K562 (cell line): ENCODE data around the gene SYNGR1. TPM values are rescaled to one million over a fixed set of nuclear protein-coding genes. Genes with fewer than 3 reads are reported as not detected.

Source experiments
- ATAC-seq: fragments of 200-7000 bp; cut with Tn5 transposase; 3 replicates; pipeline ENCODE4 v1.9.1; 2020; ENCODE audit warnings: moderate library complexity
- BruUV-seq: library from RNA; stranded (reverse); fragments of 400-500 nt; replicated peaks from 2 replicates; lab custom pipeline; 2021; lab: Mats Ljungman, UMichigan
- CTCF ChIA-PET: fragments of 300-600 bp; formaldehyde crosslinking; extraction: SDS; loops from one replicate; lab custom pipeline; 2021; ENCODE audit warnings: low intra/inter-chr PET ratio; lab: Yijun Ruan, JAX
- POLR2A ChIA-PET: fragments of 300-600, 350-650 bp; sonication (Branson Sonifier 250); formaldehyde crosslinking; extraction: SDS; loops from one replicate; lab custom pipeline; 2021; ENCODE audit warnings: antibody characterized with exemption, inconsistent platforms; lab: Yijun Ruan, JAX
- DNase-seq, 4 experiments: peaks; one replicate each; pipeline versions ENCODE4 v3.0.0 to v3.0.0-alpha.2; 2011 to 2018; ENCODE audit warnings: low spot score in 3 of 4, mixed read lengths in 3 of 4; ENCODE audit errors: extremely low read depth in 1 of 4
- FAIRE-seq: peaks from 2 replicates; lab custom pipeline; 2011; peaks lifted over from hg19 to GRCh38; lab: Jason Lieb, UNC
- H2AFZ ChIP-seq: 2 replicates; pipeline ENCODE4 v1.6.0; 2011; ENCODE audit warnings: low read depth, low read length, control low read depth, inconsistent platforms
- H3K27ac ChIP-seq: fragments of 200-600 bp; 3 replicates; pipeline ENCODE4 v1.8.0; 2011; ENCODE audit warnings: low read depth, mild to moderate bottlenecking, control low read depth, inconsistent platforms, low read length, moderate library complexity, mixed read lengths; ENCODE audit errors: extremely low read depth
- H3K27me3 ChIP-seq, 2 experiments: fragments of 300-600 bp in 1 of 2; 2 replicates in 1 of 2; 3 replicates in 1 of 2; pipeline versions ENCODE4 v1.6.0 to v1.8.0; 2011; ENCODE audit warnings: inconsistent platforms in 2 of 2, low read length in 2 of 2, mild to moderate bottlenecking in 1 of 2, mixed read lengths in 1 of 2, moderate library complexity in 1 of 2; ENCODE audit not compliant: control insufficient read depth in 2 of 2, insufficient read depth in 2 of 2
- H3K36me3 ChIP-seq: fragments of 300-600 bp; 3 replicates; pipeline ENCODE4 v1.8.0; 2011; ENCODE audit warnings: mild to moderate bottlenecking, low read length, inconsistent platforms; ENCODE audit not compliant: control insufficient read depth, insufficient read depth
- H3K4me1 ChIP-seq, 2 experiments: fragments of 200-600 bp in 1 of 2; replicated peaks in 1 of 2; 2 replicates in 1 of 2; 3 replicates in 1 of 2; pipeline versions ENCODE4 v1.5.1 to v1.8.0; 2011; ENCODE audit warnings: inconsistent platforms in 2 of 2, low read length in 2 of 2, mild to moderate bottlenecking in 1 of 2, mixed read lengths in 1 of 2, moderate library complexity in 1 of 2; ENCODE audit not compliant: control insufficient read depth in 2 of 2, insufficient read depth in 2 of 2
- H3K4me2 ChIP-seq: 2 replicates; pipeline ENCODE4 v1.6.1; 2011; ENCODE audit warnings: low read length, control low read depth, inconsistent platforms, mixed read lengths; ENCODE audit not compliant: insufficient read depth
- H3K4me3 ChIP-seq: fragments of 200-600 bp; sonication (generic), shearing (Covaris generic); 2 replicates; pipeline ENCODE4 v1.5.1; 2016; ENCODE audit warnings: control low read depth, inconsistent platforms
- H3K79me2 ChIP-seq: fragments of 200-600 bp; 3 replicates; pipeline ENCODE4 v1.8.0; 2011; ENCODE audit warnings: low read length, inconsistent platforms; ENCODE audit not compliant: control insufficient read depth, insufficient read depth
- H3K9ac ChIP-seq, 2 experiments: 2 replicates each; pipeline versions ENCODE4 v1.6.0 to v1.6.1; 2011; ENCODE audit warnings: low read depth in 2 of 2, low read length in 2 of 2, control low read depth in 1 of 2, inconsistent platforms in 1 of 2, mild to moderate bottlenecking in 1 of 2, mixed read lengths in 1 of 2; ENCODE audit not compliant: insufficient read depth in 1 of 2
- H3K9me1 ChIP-seq: one replicate; pipeline ENCODE4 v1.6.0; 2011; ENCODE audit warnings: inconsistent platforms, mild to moderate bottlenecking, low read length, moderate library complexity; ENCODE audit not compliant: control insufficient read depth, insufficient read depth
- H3K9me3 ChIP-seq: replicated peaks from 2 replicates; pipeline ENCODE4 v1.5.1; 2011; ENCODE audit warnings: low read depth, low read length, inconsistent platforms; ENCODE audit not compliant: control insufficient read depth, insufficient read depth
- H4K20me1 ChIP-seq: replicated peaks from 2 replicates; pipeline ENCODE4 v1.6.1; 2011; ENCODE audit warnings: low read length, inconsistent platforms, mixed read lengths; ENCODE audit not compliant: control insufficient read depth, insufficient read depth
- ETV6 ChIP-seq, 3 experiments: fragments of 150-350 bp in 1 of 3; sonication (generic) in 1 of 3; formaldehyde crosslinking in 1 of 3; IDR thresholded peaks; 2 replicates each; pipeline versions ENCODE4 v1.6.1 to v1.8.0; 2014 to 2022; ENCODE audit warnings: borderline replicate concordance in 2 of 3, low read depth in 2 of 3, antibody characterized with exemption in 1 of 3, low read length in 1 of 3, mild to moderate bottlenecking in 1 of 3, missing genetic modification reagents in 1 of 3
- NFRKB ChIP-seq: fragments of 450-650 bp; IDR thresholded peaks from 2 replicates; pipeline ENCODE4 v1.6.1; 2016; ENCODE audit warnings: low read depth
- SMARCA5 ChIP-seq: fragments of 450-650 bp; IDR thresholded peaks from 2 replicates; pipeline ENCODE4 v1.6.1; 2016
- ZNF121 ChIP-seq: sonication (generic); formaldehyde crosslinking; conservative IDR thresholded peaks from 2 replicates; pipeline ENCODE4 v1.8.0; 2022; ENCODE audit warnings: missing genetic modification reagents
- ZNF764 ChIP-seq: fragments of 250-450 bp; sonication (Bioruptor Pico); IDR thresholded peaks from 2 replicates; pipeline ENCODE4 v1.4.0; 2020; ENCODE audit warnings: low read depth, mild to moderate bottlenecking, moderate library complexity
- WGBS: fragments of 100-300 bp; shearing (Covaris generic); methylation state at CpG from one replicate; pipeline ENCODE4 v1.1.6; 2016; ENCODE audit warnings: low coverage, mixed read lengths; ENCODE audit not compliant: insufficient coverage; ENCODE audit errors: missing lambda C conversion rate; 5-methylcytosine and 5-hydroxymethylcytosine counted together
- in situ Hi-C: fragments of 300-500 bp; cut with MboI; formaldehyde crosslinking; loops from 4 replicates; pipeline ENCODE4 v1.15.0; 2018; ENCODE audit warnings: inconsistent platforms, mixed read lengths
- intact Hi-C: fragments of 100-400 bp; cut with micrococcal nuclease; formaldehyde crosslinking; loops from 2 replicates; pipeline ENCODE4 v1.14.2; 2022
- polyA plus RNA-seq, 8 experiments: library from polyadenylated mRNA; depleted of rRNA in 4 of 8; stranded (reverse) in 5 of 8; unstranded in 3 of 8; fragments of >200 nt; fragmentation: Nextera tagmentation in 2 of 8; fragmentation: Illumina TruSeq in 1 of 8; extraction: Ambion mirVana in 2 of 8; extraction: Trizol in 1 of 8; gene quantifications; 2 replicates each; pipeline versions ENCODE4 v1.2.1 to v1.2.3, GENCODE V29; 2011 to 2014; ENCODE audit warnings: inconsistent platforms in 1 of 8, missing spikeins in 1 of 8
- total RNA-seq, 7 experiments: library from RNA; depleted of rRNA in 6 of 7; stranded (reverse); fragments of >200 nt in 6 of 7; fragmentation: Illumina TruSeq in 2 of 7; extraction: Trizol in 2 of 7; gene quantifications; 2 replicates each; pipeline versions ENCODE4 v1.2.1 to v1.2.3, GENCODE V29; 2011 to 2021; ENCODE audit warnings: low replicate concordance in 1 of 7
- TF ChIP-seq, protein P1 (sequence below), 2 experiments: fragments of 250-450 bp in 1 of 2; fragments of 450-650 bp in 1 of 2; sonication (Bioruptor Pico) in 1 of 2; IDR thresholded peaks; 2 replicates each; pipeline versions ENCODE4 v1.6.1 to v1.8.0; 2016 to 2021; ENCODE audit warnings: mild to moderate bottlenecking in 2 of 2, moderate library complexity in 2 of 2, missing compliant biosample characterization in 1 of 2, missing genetic modification characterization in 1 of 2

Gene SYNGR1
- total and polyA plus RNA-seq, 9 of the 15 experiments (the other 6 are each of a cell fraction or from before 2014, with no cell fraction given): 1.8 to 15.9 (median 5.5) TPM

DNA sequence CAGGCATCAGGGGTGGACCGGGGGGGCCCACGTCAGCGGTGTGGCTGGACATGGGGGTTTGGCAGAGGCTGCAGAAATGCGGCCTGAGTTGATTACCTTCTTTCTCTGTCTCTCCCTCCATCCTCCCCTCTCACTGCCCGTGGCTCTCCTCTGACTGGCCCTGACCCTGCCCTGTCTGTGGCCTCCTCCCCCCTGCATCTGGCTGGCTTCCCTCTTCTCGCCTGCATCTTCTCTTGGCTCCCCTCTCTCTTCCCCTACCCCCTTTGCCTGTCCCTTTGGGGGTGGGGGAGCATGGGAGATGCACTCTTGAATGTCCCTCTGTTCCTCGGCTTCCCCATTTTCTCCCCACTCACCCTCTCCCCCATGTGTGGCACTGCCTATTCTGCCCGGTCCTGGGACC, 25.9 kb downstream of the SYNGR1 start (continued):
- TF ChIP-seq ETV6 (IDR thresholded peaks at IDR 0.05; ENCODE audit: borderline replicate concordance in 1 of 2, low read depth in 2 of 2, low read length in 1 of 2): no peak
- TF ChIP-seq ETV6 (CRISPR knock-in tag; IDR thresholded peaks at IDR 0.05; ENCODE audit: borderline replicate concordance): no peak
- no peak for TF ChIP-seq NFRKB
- no peak for TF ChIP-seq SMARCA5
- TF ChIP-seq, protein P1, sequence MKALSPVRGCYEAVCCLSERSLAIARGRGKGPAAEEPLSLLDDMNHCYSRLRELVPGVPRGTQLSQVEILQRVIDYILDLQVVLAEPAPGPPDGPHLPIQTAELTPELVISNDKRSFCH (CRISPR knock-in tag; IDR thresholded peaks at IDR 0.05): no peak
- TF ChIP-seq, protein P1 (tag; IDR thresholded peaks at IDR 0.05): no peak

DNA sequence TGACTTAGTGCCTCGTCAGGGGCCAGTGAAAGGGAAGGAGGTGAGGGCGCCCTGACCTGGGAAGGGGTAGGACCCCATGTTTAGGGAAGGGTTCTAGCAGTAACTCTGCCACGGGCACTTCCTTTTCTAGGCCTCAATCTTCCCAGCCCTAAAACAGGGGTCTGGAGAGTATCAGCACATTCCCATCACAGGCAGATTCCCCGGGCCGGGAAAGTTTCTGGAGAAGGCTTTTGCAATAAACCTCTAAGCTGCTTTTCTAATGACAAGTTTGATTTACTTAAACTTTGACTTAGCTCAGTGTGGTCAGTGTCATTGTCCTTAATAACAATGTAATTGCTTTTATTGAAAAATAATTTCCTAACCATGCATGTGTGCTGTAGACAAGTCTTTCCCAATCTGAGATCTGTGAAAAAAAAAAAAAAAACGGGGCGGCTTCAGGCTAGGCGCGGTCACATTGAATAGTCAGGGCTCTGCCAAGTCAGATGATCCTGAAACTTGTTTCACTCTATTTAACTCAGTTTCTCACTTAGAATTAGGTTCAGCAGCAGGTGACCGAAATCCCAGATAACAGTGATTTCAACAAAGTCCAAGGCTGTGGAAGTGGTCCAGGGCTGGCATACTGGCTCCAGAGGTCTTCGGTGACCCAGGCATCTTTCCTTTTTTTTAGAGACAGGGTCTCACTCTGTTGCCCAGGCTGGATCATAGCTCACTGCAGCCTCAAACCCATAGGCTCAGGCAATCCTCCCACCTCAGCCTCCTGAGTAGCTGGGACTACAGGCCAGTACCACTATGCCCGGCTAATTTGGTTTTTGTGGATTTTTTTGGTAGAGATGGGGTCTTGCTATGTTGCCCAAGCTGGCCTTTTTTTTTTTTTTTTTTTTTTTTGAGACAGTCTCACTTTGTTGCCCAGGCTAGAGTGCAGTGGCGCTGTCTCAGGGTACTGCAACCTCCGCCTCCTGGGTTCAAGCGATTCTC, 30.3 kb downstream of the SYNGR1 start:
- peaks cover 0 to 38% of the 10 kb centered on the region in 2 experiments; a peak in 3 of 5 replicates for H3K4me1 ChIP-seq
- H3K27me3 ChIP-seq: no peaks in the 10 kb centered on the region
- intact Hi-C loops (no loop called here), in situ Hi-C loops (no loop called here)
- WGBS: 82% methylated on average over 11 of the region's 15 CpGs
- no peak overlapping the region for H3K4me2 ChIP-seq
- no peak overlapping the region for H3K27ac ChIP-seq
- ATAC-seq (no peak), DNase-seq (no peak), FAIRE-seq (no peak)
- H2AFZ ChIP-seq: no peak overlapping the region
- H3K4me3 ChIP-seq: no peak overlapping the region
- BruUV-seq: no TSS peak
- TF ChIP-seq ZNF764 (no peak), ZNF121 (peak; percentile 52; the same call in 1 of the 2 replicates)
- H3K9ac ChIP-seq: no peak overlapping the region
- H4K20me1 ChIP-seq: no peaks in the 10 kb centered on the region
- H3K9me1 ChIP-seq: no peaks in the 10 kb centered on the region
- no peaks in the 10 kb centered on the region for H3K9me3 ChIP-seq
- POLR2A ChIA-PET: interaction anchor here (0.7 to 1.4 kb wide), 3 partner anchors 13 to 60 kb away, joined by 4 to 10 read pairs (median 4); partner anchors contain the start of gene RPL3
- H3K79me2 ChIP-seq: no peaks in the 10 kb centered on the region
- no peaks in the 10 kb centered on the region for H3K36me3 ChIP-seq
- CTCF ChIA-PET: no interaction called here
